Fibroblast of skin of right quadriceps (primary cell): ENCODE results near the gene ZNF138.
"Not testable (repeated sequence)": the region's sequence is repeated elsewhere in the genome, so short reads cannot be mapped to it uniquely, and the experiment has no call there.

Experiments
- DNase-seq: peaks from one replicate; pipeline ENCODE4 v3.0.0-alpha.2; 2013

ZNF138 gene

DNA sequence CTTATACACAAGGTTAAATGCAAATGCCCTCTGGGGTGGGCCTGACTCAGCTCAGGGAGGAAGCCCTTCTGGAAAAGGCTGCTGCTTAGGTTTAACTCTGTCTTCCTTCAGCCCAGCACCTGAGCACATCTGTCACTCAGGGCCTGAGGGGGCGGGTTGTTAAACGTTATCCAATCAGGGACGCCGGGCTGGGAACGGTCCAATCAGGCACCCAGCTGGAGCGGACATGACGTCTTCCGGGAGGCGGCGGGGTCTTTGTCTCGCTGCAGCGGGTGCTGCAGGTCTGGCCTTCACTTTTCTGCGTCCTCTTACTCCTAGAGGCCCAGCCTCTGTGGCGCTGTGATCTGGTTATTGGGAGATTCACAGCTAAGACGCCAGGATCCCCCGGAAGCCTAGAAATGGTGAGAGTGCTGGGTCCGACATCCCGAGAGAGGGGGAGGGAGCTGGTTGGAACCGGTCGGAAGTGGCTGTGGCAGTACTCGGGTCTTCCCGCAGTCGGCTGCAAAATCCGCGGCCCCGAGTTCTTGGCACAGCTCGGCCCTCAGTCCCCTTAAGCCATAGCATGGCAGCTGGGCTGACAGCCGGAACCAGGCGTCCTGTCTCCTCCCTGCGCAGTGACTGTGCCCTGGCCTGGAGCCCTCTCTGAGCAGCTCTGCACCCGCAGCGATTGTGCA lies at the start of gene ZNF138:
TSS of gene ZNF138 (plus strand) at position 258 of the 674 bp plus-strand sequence. CDS start at position 399, 141 bp downstream.
- peak; percentile 93 for DNase-seq

DNA sequence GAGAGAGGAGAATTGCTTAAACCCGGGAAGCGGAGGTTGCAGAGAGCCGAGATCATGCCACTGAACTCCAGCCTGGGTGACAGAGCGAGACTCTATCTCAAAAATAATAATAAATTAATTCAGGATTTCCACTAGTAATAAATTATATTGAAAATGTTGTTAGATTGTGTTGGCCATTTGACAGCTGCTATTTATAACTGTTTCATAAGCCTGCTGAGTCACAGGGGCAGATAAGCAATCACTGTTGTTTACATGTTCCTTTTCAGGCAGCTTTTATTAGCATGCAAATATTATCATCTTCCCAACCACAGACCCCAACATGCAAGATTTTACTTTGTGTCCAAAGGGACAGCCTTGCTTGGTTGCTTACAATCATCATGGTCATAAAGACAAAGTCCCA lies 49.5 kb upstream of the ZNF138 start:
- no peak for DNase-seq

DNA sequence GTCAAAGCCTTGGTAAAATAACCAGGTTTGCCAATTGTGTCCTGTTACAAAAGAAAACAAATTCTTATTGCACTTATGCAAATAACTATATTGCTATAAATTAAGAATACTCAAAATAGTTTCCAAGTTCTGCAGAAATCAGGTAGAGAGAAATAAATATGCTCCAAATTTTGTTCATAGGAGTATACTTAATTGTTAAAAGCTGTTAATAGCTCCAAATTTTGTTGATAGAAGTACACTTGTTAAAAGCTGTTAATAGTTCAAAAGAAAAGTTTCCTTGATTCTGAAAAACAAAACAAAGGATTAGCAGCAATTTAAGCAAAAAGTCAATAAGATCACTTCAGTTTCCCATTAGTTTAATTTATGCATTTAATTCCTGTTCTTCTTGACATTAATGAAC lies 46.4 kb upstream of the ZNF138 start:
- DNase-seq, result no peak

DNA sequence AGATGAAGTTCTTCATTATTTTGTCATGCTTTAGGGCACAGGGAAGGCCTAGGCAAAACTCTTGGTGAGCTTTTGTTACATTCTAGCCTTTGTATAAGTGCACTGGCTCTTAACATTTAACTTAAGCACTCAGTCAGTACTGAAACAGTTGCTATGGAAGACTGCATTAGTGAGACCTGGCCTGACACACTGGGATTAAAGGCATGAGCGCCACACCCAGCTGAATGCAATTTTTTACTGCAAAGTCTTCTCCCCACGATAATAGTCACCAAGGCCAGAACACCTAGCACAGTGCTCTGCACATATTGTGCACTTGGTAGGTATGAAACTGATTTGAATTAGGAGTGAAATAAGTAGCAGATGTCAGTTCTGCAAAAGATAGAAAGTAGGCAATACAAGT lies 41.2 kb upstream of the ZNF138 start:
- no peak for DNase-seq

DNA sequence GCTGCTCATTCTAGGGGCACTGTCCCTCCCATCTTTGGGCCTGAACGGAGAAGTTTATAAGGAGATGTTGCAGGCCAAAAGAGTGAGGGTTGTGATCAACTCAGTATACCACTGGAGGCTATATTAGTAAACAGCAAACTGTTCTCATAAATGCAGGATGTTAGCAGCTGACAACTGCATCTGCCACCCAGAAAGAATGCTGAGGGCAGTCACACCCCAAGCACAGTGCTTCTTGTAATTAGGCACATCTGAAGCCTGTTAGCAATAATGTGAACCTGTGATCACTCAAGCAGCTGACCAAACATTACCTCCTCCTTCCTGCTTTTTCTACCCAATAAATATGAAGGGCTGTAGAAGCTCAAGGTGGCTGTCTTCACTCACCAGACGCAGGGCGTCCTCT lies 38.4 kb upstream of the ZNF138 start:
- DNase-seq, result no peak

DNA sequence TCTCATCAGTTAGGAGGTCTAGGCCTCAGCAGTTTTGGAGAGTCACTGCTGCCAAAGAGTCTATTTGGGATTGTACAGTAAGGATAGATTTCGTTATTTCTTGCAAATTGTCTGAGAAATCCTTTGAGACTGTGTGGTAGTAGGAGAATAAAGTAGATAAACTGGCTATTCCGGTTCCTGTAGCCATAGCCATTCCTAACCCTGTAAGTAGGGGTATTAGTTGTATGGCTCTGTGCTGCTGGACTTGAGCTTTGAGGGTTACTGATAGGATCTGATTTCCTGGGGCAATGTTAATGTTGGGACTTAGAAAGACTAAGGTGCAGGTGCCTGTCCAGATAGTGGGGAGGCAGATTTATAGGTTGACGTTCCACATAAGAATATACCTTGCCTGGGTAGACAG lies 36.1 kb upstream of the ZNF138 start:
- DNase-seq, result no peak

DNA sequence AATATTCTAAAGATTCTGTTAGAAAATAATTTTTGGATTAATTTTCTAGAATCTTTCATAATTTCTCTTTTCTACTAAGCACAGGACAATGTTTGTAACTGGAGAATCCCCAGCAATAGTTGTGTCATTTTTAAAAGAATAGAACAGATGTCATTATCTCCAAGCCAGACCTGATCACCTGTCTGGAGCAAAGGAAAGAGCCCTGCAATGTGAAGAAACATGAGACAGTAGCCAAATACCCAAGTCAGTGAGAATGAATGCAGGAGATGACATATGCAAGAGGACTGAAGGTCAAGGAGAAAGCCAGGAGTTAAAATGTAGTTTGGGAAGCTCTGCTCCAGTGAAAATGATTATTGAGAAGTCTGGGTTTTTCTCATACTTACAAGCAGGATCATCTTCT lies 25.4 kb upstream of the ZNF138 start:
- DNase-seq, result no peak

DNA sequence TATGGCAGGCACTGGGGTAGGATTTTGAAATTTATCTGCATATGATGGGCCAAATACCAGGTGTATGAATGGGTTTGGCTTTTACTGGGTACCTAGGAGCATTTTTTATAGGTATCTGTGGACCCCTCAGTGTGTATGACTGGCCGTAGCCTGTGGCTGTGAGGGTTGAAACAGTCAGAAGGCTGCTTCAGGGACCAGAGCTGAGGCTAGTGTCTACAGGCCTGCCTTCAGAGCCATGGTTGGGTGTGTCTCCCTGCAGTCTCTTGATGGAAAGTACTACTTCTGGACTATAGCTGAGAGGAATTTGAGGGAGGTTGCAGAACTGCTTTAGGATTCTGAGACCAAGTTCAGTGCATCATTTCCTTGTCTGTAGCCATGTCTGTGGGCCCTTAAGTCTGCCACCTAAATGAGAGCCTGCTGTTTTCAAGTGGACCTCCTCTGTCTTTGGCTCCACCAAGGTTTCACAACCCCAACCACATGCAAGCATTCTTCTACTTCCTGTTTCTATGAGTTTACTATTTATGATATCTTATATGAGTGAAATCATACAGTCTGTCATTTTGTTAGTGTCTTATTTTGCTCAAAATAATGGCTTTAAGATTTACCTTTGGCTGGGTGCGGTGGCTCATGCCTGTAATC lies 19.9 kb upstream of the ZNF138 start:
- DNase-seq, result no peak

DNA sequence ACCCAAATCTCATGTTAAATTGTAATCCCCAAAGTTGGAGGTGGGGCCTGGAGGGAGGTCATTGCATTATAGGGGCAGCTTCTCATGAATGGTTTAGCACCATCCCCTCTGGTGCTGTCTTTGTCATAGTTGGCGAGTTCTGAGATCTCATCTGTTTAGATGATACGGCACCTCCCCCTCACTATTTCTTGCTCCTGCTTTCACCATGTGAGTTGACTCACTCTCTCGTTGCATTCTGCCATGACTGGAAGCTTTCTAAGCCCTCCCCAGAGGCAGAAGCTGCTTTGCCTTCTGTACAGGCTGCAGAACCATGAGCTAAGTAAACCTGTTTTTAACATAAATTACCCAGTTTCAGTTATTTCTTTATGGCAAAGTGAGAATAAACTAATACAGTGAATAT lies 18.9 kb upstream of the ZNF138 start:
- no peak for DNase-seq

DNA sequence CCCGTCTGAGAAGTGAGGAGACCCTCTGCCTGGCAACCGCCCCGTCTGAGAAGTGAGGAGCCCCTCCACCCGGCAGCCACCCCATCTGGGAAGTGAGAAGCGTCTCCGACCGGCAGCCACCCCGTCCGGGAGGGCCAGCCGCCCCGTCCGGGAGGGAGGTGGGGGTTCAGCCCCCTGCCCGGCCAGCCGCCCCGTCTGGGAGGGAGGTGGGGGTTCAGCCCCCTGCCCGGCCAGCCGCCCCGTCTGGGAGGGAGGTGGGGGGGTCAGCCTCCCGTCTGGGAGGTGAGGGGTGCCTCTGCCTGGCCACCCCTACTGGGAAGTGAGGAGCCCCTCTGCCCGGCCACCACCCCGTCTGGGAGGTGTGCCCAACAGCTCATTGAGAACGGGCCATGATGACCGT lies 9.4 kb upstream of the ZNF138 start:
- not testable (repeated sequence) for DNase-seq

DNA sequence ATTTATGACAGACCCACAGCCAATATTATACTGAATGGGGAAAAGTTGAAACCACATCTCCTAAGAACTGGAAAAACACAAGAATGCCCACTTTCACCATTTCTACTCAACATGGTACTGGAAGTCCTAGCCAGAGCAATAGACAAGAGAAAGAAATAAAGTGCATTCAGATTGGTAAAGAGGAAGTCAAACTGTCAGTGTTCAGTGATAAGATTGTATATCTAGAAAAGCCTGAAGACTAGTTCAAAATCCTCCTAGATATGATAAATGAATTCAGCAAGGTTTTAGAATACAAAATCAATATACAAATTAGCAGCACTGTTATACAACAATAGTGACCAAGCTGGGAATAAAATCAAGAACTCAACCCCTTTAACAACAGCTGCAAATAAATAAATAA lies 6.9 kb upstream of the ZNF138 start:
- no peak for DNase-seq

DNA sequence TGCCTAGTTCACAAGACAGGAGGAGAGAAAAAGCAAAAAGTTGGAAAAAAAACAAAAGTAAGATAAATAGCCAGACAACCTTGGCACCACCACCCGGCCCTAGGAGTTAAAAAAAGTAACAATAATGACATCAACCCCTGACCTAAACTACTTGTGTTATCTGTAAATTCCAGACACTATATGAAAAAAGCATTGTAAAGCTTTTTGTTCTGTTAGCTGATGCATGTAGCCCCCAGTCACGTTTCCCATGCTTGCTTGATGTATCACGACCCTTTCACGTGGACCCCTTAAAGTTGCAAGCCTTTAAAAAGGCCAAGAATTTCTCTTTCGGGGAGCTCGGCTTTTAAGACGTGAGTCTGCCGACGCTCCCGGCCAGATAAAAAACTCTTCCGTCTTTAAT lies 5.0 kb upstream of the ZNF138 start:
- not testable (repeated sequence) for DNase-seq

DNA sequence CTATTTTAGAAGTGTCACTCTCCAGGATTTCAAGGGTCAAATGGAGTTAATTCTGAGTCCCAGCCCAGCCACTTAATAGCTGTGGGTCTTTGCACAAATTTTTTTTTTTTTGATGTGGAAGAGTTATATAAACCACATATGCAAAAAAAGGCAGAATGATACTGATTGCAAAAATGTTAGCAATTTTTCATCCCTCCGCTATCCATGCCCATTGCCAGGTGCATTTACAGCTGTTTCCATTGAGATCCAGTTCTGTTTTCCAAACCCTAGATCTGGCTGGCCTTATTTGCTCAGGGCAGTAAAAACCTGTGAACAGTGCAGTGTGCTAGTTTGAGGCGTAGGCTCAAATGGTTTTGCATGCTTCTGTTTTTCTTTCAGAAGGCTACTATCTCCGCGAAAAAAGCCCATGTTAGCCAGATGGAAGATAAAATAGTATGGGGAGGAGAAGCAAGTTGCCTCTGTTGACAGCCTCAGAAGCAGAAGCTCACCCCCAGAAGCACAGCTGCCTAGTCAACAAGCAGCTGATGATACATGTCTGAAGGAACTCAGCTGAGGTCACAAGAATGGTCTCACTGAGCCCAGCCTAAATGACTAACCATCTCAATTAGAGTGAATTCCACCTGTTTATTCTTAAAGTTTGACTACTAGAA lies 997 bp upstream of the ZNF138 start:
- DNase-seq, result no peak

DNA sequence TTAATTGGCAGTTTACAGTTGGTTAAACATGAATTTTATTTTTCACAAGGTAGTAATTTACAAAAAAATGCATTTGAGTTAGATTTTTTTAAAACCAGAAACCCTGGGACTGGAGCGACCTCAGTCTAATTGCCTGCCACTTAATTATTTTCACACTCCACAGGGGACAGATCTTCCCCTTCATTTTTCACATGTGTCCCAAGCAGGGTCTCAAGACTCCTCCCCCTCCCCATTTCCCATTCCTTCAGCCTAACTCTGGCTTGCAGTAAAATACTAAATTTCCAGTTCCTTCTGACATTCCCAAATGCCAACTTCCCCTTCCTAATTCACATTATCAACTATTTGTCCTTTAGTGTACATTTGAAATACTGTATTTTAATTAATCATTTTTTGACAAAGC lies 948 bp downstream of the ZNF138 start:
- no peak for DNase-seq

DNA sequence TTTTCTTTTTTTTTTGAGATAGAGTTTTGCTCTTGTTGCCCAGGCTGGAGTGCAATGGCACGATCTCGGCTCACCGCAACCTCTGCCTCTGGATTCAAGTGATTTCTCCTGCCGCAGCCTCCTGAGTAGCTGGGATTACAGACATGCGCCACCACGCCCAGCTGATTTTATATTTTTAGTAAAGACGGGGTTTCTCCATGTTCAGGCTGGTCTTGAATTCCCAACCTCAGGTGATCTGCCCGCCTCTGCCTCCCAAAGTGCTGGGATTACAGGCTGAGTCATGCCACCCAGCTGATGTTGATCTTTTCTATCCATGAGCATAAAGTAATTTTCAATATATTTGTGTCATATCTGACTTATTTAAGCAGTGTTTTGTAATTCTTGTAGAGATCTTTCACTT lies 4.9 kb downstream of the ZNF138 start:
- not testable (repeated sequence) for DNase-seq

DNA sequence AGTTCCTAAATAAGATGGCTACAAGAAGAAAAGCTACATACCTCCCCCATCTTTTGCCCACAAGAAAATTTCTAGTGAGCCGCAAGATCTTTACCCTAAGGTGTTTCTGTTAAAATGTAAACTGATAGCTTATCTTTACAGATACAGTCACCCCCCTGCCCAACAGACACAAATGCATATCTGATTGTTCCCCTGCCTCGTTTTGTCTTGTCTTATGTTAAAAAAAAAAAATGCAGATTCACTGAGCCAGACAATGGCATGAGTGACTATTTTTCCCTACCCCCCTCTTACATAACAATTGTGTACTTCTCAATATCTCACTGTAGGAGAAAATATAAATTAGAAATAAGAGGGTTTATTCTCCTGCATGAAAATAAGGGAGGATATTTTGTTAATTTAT lies 8.5 kb downstream of the ZNF138 start:
- no peak for DNase-seq

DNA sequence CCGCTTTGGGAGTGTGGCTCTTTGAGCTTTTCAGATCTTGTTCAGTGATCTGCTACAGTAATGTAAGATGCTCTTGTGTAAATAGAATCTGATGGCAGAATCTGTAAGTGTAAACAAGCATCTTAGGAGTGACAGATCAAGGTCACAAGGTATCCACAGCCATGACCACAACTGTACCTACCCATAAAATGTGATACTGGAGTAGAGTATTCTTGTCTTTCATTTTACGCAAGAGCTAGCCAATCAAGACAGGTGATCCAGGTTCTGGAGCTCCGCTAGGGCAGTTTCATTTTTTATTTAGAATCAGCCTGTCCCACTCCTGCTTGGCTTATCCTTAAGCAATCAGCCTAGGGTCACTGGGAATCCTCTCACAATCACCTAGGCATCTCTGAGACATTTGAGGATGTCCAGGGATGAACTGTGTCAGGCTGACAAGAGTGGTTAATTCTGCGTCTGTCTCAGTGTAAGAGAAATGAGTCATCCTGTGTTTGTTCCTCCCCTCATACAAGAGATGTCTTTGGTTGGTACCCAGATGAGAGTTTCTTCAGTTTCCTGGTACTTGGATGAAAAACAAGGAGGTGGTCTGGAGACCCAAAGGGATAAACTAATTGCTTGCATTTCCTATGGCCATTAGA lies 13.6 kb downstream of the ZNF138 start:
- no peak for DNase-seq

DNA sequence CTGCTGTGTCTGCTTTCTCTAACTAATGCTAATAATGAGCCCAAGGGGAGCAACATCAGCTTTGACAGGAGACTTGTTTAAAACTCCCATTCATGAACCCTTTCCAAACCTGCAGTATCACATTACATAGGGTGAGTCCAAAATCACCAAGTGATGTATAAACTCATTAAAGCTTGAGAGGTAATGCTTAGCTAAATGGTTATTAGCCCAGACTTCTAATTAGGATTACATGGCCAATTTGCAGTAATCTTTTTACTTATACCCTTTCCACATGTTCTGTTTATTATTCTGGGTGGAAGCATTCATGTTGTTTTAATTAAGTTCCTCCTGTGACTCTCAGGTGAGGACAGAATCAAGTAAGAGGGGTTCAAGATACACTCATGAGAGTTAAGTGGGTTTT lies 17.5 kb downstream of the ZNF138 start:
- DNase-seq, result no peak

DNA sequence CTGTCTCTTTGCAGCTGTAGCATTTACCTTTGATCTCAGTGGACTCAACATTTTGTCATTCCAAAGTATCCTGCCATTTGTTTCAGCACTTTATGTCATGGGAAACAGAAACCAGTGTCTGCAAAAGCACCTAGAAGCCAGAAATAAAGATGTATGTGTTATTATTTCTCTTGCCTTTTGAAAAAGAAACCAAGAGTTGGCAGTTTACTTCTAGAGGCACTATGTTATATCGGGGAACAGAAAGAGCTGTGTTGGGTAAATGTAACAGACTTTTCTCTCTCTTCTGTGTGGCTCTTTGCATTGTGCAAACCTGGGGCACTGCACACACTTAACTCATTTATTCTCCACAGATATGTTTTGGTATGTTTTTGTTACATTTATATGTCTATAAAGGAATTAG lies 36.7 kb downstream of the ZNF138 start:
- no peak for DNase-seq

DNA sequence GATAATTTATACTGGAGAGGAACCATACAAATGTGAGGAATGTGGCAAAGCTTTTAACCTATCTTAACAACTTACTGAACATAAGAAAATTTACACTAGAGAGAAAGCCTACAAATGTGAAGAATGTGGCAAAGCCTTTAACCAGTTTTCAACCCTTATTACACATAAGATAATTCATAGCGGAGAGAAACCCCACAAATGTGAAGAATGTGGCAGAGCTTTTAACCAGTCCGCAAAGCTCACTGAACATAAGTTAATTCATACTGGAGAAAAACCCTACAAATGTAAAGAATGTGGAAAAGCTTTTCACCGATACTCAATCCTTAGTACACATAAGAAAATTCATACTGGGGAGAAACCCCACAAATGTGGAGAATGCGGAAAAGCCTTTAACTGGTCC lies 37.9 kb downstream of the ZNF138 start:
- no peak for DNase-seq

DNA sequence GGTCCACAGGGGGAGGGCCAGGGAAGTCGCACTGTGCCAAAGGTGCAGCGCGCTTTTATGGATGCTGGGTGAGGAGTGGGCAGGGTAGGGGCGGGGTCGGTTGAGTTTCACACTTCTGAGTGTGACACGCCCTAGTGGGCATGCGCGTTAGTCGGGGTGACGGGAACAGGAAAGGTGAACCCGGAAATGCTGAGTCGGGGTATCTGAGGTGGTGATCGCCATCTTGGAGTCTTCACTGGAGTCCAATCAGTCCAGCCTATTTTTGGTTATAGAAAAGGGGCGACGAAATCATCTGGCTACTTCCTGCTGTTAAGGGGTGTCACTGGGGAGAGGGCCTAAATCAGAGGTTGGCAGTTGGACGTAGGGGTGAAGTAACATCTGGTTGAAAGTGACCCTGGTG lies 40.8 kb downstream of the ZNF138 start:
- no peak for DNase-seq

DNA sequence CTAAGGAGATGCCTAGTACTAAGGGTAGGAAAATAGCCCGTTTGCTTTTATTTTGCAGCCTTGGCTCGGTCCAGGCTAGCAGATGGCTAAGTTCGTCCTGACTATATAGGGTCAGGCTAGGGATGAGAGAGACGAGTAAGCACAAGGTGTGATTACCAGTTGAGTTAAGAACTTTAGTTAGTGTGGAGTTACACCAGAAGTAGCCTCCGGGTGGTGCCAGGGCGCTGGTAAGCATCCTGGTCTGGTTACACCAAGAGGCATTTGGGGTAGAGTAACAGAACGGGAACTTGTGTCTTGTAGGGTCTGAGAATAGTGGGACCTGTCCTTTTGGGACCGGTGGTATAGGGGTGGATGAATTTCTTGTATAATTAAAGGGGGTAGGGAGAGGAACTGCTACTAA lies 41.6 kb downstream of the ZNF138 start:
- not testable (repeated sequence) for DNase-seq

DNA sequence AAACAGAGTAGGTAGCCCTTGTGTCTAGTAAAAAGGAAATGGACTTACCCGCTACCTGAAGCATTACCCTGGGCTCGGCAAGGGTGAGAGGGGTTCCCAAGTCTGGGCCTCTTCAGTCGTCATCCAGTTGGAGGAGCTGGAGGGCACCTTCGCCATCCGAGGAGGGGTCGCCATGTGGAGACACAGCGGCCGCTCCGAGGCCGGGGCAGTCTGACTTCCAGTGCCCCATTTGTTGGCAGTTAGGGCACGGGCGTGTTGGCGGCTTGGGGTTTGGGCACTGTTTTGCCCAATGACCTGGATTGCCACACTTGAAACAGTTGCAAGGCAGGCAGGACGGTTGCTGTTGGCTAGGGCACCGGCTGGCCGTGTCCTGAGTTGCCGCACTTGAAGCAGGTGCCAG lies 43.8 kb downstream of the ZNF138 start:
- DNase-seq, result not testable (repeated sequence)

DNA sequence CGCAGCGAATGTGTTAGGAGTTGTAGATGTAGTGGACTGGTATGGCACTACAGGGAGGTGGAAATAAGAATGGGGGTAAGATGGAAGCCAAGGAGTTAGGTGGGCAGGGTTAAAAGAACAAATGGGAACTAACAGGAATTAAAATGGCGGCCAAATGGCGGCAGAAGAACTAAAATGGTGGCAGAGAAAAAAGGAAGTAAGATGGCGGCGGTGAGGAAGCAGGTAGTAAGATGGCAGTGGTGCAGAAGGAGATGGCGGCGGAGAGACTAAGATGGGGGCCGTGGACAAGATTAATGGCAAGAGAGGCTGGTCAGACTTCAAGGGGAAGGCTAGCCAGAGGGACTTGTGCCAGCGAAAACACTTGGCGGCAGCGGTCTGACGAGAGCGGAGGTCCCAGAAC lies 44.5 kb downstream of the ZNF138 start:
- no peak for DNase-seq
